Kidney (tissue), 14 donors: ENCODE data around the gene METRN. TPM values are rescaled to one million over a fixed set of nuclear protein-coding genes. Genes with fewer than 3 reads are reported as not detected.

Experiments used
- DNase-seq, 5 donors: peaks; one replicate each; pipeline ENCODE4 v3.0.0-alpha.2; 2013 to 2020
- FAIRE-seq: peaks from 2 replicates; lab custom pipeline; 2012; peaks lifted over from hg19 to GRCh38; lab: Jason Lieb, UNC
- H3K27ac ChIP-seq, 2 donors: one replicate each; pipeline ENCODE4 v1.7.0; 2013; ENCODE audit warnings: low read depth in 2 of 2, low read length in 2 of 2, inconsistent platforms in 1 of 2
- H3K27me3 ChIP-seq: one replicate; pipeline ENCODE4 v1.7.1; 2013; ENCODE audit warnings: low read length, inconsistent platforms; ENCODE audit not compliant: control insufficient read depth, insufficient read depth
- H3K36me3 ChIP-seq, 3 donors: one replicate each; pipeline versions ENCODE4 v1.7.0 to v1.7.1; 2013; ENCODE audit warnings: low read length in 3 of 3, control low read depth in 1 of 3, inconsistent platforms in 1 of 3; ENCODE audit not compliant: insufficient read depth in 3 of 3, control insufficient read depth in 2 of 3
- H3K4me1 ChIP-seq, 3 donors: one replicate each; pipeline versions ENCODE4 v1.7.0 to v1.7.1; 2013; ENCODE audit warnings: low read length in 3 of 3, inconsistent platforms in 1 of 3, low read depth in 1 of 3; ENCODE audit not compliant: control insufficient read depth in 2 of 3, insufficient read depth in 2 of 3
- H3K4me3 ChIP-seq, 3 donors: one replicate each; pipeline versions ENCODE4 v1.7.0 to v1.8.1; 2013; ENCODE audit warnings: low read length in 3 of 3, control low read depth in 1 of 3, inconsistent platforms in 1 of 3
- H3K9ac ChIP-seq, 3 donors: one replicate each; pipeline versions ENCODE4 v1.7.0 to v1.7.1; 2013; ENCODE audit warnings: low read length in 3 of 3, control low read depth in 1 of 3, inconsistent platforms in 1 of 3
- H3K9me3 ChIP-seq, 3 donors: one replicate each; pipeline versions ENCODE4 v1.7.0 to v1.7.1; 2013; ENCODE audit warnings: low read length in 3 of 3, control low read depth in 1 of 3, inconsistent platforms in 1 of 3; ENCODE audit not compliant: control insufficient read depth in 2 of 3, insufficient read depth in 1 of 3
- CTCF ChIP-seq: IDR thresholded peaks from 3 replicates; pipeline ENCODE4 v1.5.1; 2012; ENCODE audit warnings: mild to moderate bottlenecking, moderate library complexity, borderline replicate concordance; ENCODE audit not compliant: insufficient read depth; ENCODE audit errors: extremely low read depth
- intact Hi-C: fragments of 100-400 bp; cut with DNase I; formaldehyde crosslinking; loops from one replicate; pipeline ENCODE4 v1.11.1; 2022
- polyA plus RNA-seq: library from polyadenylated mRNA; stranded (reverse); fragments of 350-450 nt; fragmentation: Illumina TruSeq; extraction: RNeasy Lipid Tissue Mini Kit (QIAGEN cat#74804); gene quantifications from one replicate; pipeline ENCODE4 v1.2.3, GENCODE V29; 2014; ENCODE audit warnings: low read depth, low replicate concordance; ENCODE audit not compliant: insufficient read depth
- total RNA-seq: library from RNA; stranded (reverse); fragmentation: NEBNext Ultra II Directional; extraction: Animal tissue kit (Norgen Biotek cat#: 25700); gene quantifications from one replicate; pipeline ENCODE4 v1.2.1, GENCODE V29; 2021
- donor health status: control.
- donor health status: control.
- donor health status: control.
- donor health status: control.
- donor health status: control.
- donor health status: DM: yes; HTN: yes; CAD: no.
- donor health status: Normal renal cell carcinoma (clear cell type).

METRN gene
- total and polyA plus RNA-seq, 2 donors from 2014 or later: 34.9 to 114 TPM

- intact Hi-C loops: no loop called here
- DNase-seq: no peak
- no peak for FAIRE-seq
Observed at GRCh38 chr16:767743-768235, 52.9 kb downstream of the METRN start.

GRCh38 chr16:768428-768827, 53.5 kb downstream of the METRN start:
- no peak for TF ChIP-seq CTCF
- Histone ChIP-seq H3K4me3 (no peak overlapping the region), H3K27ac (no peak overlapping the region), H3K9me3 (no peaks in the 10 kb centered on the region), H3K9ac (no peak overlapping the region), H3K27me3 (no peaks in the 10 kb centered on the region), H3K4me1 (no peaks in the 10 kb centered on the region), H3K36me3 (no peaks in the 10 kb centered on the region)
- intact Hi-C loops: no loop called here
- DNase-seq: peak in 1 of 5 donors; percentile 58
- FAIRE-seq: no peak

More at GRCh38 chr16:767743-768235, 52.9 kb downstream of the METRN start:
- TF ChIP-seq CTCF: no peak
- Histone ChIP-seq H3K4me1 (no peaks in the 10 kb centered on the region), H3K9ac (no peak overlapping the region), H3K27ac (no peak overlapping the region), H3K4me3 (no peak overlapping the region), H3K9me3 (no peaks in the 10 kb centered on the region), H3K27me3 (no peaks in the 10 kb centered on the region), H3K36me3 (no peaks in the 10 kb centered on the region)

Other genes with a start within 250 kb of the METRN start
- gene CAPN15, start 187.4 kb upstream of the METRN start, total RNA-seq: 52.9 TPM
- gene CAPN15, start 187.4 kb upstream of the METRN start, polyA plus RNA-seq: 17.9 TPM
- gene PRR35, start 154.7 kb upstream of the METRN start, total RNA-seq: 1.8 TPM
- gene PRR35, start 154.7 kb upstream of the METRN start, polyA plus RNA-seq: 24.4 TPM
- gene NHLRC4, start 148.1 kb upstream of the METRN start, total RNA-seq: 3.3 TPM
- gene NHLRC4, start 148.1 kb upstream of the METRN start, polyA plus RNA-seq: 17.4 TPM
- 92.9 TPM for gene PIGQ, start 145.2 kb upstream of the METRN start, total RNA-seq
- gene PIGQ, start 145.2 kb upstream of the METRN start, polyA plus RNA-seq: 118 TPM
- 24.0 TPM for gene RAB40C, start 125.1 kb upstream of the METRN start, total RNA-seq
- 18.1 TPM for gene RAB40C, start 125.1 kb upstream of the METRN start, polyA plus RNA-seq
- 0.69 TPM for gene WFIKKN1, start 84.1 kb upstream of the METRN start, total RNA-seq
- 1.8 TPM for gene WFIKKN1, start 84.1 kb upstream of the METRN start, polyA plus RNA-seq
- 44.2 TPM for gene METTL26, start 78.8 kb upstream of the METRN start, total RNA-seq
- 183 TPM for gene METTL26, start 78.8 kb upstream of the METRN start, polyA plus RNA-seq
- 36.9 TPM for gene MCRIP2, start 73.3 kb upstream of the METRN start, total RNA-seq
- gene MCRIP2, start 73.3 kb upstream of the METRN start, polyA plus RNA-seq: 265 TPM
- 51.6 TPM for gene WDR90, start 65.8 kb upstream of the METRN start, total RNA-seq
- 10.6 TPM for gene WDR90, start 65.8 kb upstream of the METRN start, polyA plus RNA-seq
- 117 TPM for gene RHOT2, start 47.0 kb upstream of the METRN start, total RNA-seq
- 90.5 TPM for gene RHOT2, start 47.0 kb upstream of the METRN start, polyA plus RNA-seq
- gene RHBDL1, start 39.4 kb upstream of the METRN start, total RNA-seq: 0.88 TPM
- 9.7 TPM for gene RHBDL1, start 39.4 kb upstream of the METRN start, polyA plus RNA-seq
- 92.9 TPM for gene STUB1, start 34.7 kb upstream of the METRN start, total RNA-seq
- gene STUB1, start 34.7 kb upstream of the METRN start, polyA plus RNA-seq: 218 TPM
- 75.0 TPM for gene JMJD8, start 30.8 kb upstream of the METRN start, total RNA-seq
- 80.4 TPM for gene JMJD8, start 30.8 kb upstream of the METRN start, polyA plus RNA-seq
- 11.8 TPM for gene WDR24, start 24.7 kb upstream of the METRN start, total RNA-seq
- gene WDR24, start 24.7 kb upstream of the METRN start, polyA plus RNA-seq: 7.2 TPM
- 44.9 TPM for gene FBXL16, start 9.3 kb upstream of the METRN start, total RNA-seq
- gene FBXL16, start 9.3 kb upstream of the METRN start, polyA plus RNA-seq: 12.0 TPM
- gene ANTKMT, start 6.0 kb downstream of the METRN start, total RNA-seq: 44.1 TPM
- gene ANTKMT, start 6.0 kb downstream of the METRN start, polyA plus RNA-seq: 70.4 TPM
- 2.6 TPM for gene CCDC78, start 11.3 kb downstream of the METRN start, total RNA-seq
- 1.3 TPM for gene CCDC78, start 11.3 kb downstream of the METRN start, polyA plus RNA-seq
- 7.5 TPM for gene HAGHL, start 12.0 kb downstream of the METRN start, total RNA-seq
- 18.0 TPM for gene HAGHL, start 12.0 kb downstream of the METRN start, polyA plus RNA-seq
- 36.8 TPM for gene CIAO3, start 25.9 kb downstream of the METRN start, total RNA-seq
- gene CIAO3, start 25.9 kb downstream of the METRN start, polyA plus RNA-seq: 37.7 TPM
- 19.4 TPM for gene MSLN, start 45.6 kb downstream of the METRN start, total RNA-seq
- gene MSLN, start 45.6 kb downstream of the METRN start, polyA plus RNA-seq: 3.7 TPM
- gene RPUSD1, start 73.3 kb downstream of the METRN start, total RNA-seq: 16.9 TPM
- 15.1 TPM for gene RPUSD1, start 73.3 kb downstream of the METRN start, polyA plus RNA-seq
- gene CHTF18, start 73.5 kb downstream of the METRN start, total RNA-seq: 16.0 TPM
- 4.2 TPM for gene CHTF18, start 73.5 kb downstream of the METRN start, polyA plus RNA-seq
- gene GNG13, start 85.6 kb downstream of the METRN start, total RNA-seq: not detected
- not detected for gene GNG13, start 85.6 kb downstream of the METRN start, polyA plus RNA-seq